Astrocyte of the spinal cord (primary cell): ENCODE measurements around the gene AOAH.
"Not testable (repeated sequence)": the region's sequence is repeated elsewhere in the genome, so short reads cannot be mapped to it uniquely, and the experiment has no call there.

Experiments
- DNase-seq: peaks from one replicate; pipeline ENCODE4 v3.0.0; 2011; ENCODE audit warnings: low read depth, low spot score
- H3K4me3 ChIP-seq: 2 replicates; pipeline ENCODE4 v1.5.1; 2011; ENCODE audit warnings: low read depth, mild to moderate bottlenecking, low read length, moderate library complexity
- CTCF ChIP-seq: IDR thresholded peaks from 2 replicates; pipeline ENCODE4 v1.5.1; 2012; ENCODE audit warnings: low read depth, mild to moderate bottlenecking, low read length, inconsistent platforms
- in situ Hi-C: cut with HindIII; loops from 2 replicates; pipeline ENCODE4 v1.10.0; 2017; ENCODE audit warnings: low sequenced_read_pairs

AOAH gene

GRCh38 chr7:36723291-36723690, 1.0 kb downstream of the AOAH start:
- no peak overlapping the region for H3K4me3 ChIP-seq
- TF ChIP-seq CTCF: no peak
- in situ Hi-C loops: no loop called here

GRCh38 chr7:36719083-36719632, 5.1 kb downstream of the AOAH start:
- no peak overlapping the region for H3K4me3 ChIP-seq
- DNase-seq: no peak
- TF ChIP-seq CTCF: no peak
- in situ Hi-C loops: no loop called here

More at GRCh38 chr7:36723291-36723690, 1.0 kb downstream of the AOAH start:
- DNase-seq: no peak

GRCh38 chr7:36717586-36717985, 6.7 kb downstream of the AOAH start:
- in situ Hi-C loops: no loop called here
- no peak for TF ChIP-seq CTCF
- no peak for DNase-seq
- no peak overlapping the region for H3K4me3 ChIP-seq

- DNase-seq, H3K4me3 ChIP-seq, in situ Hi-C loops: not testable (repeated sequence)
Observed at GRCh38 chr7:36716802-36717201, 7.5 kb downstream of the AOAH start.

GRCh38 chr7:36712015-36712414, 12.3 kb downstream of the AOAH start:
- TF ChIP-seq CTCF: no peak
- H3K4me3 ChIP-seq: no peak overlapping the region
- no peak for DNase-seq
- in situ Hi-C loops: no loop called here

GRCh38 chr7:36711256-36711655, 13.0 kb downstream of the AOAH start:
- no peak overlapping the region for H3K4me3 ChIP-seq
- DNase-seq: no peak
- no peak for TF ChIP-seq CTCF
- in situ Hi-C loops: no loop called here

GRCh38 chr7:36710186-36710791, 14.0 kb downstream of the AOAH start:
- in situ Hi-C loops: no loop called here
- no peak for TF ChIP-seq CTCF
- H3K4me3 ChIP-seq: no peak overlapping the region
- no peak for DNase-seq
